GM21737 (cell line): Measurements from ENCODE around the gene HHATL.
"Not testable (repeated sequence)": the region's sequence is repeated elsewhere in the genome, so short reads cannot be mapped to it uniquely, and the experiment has no call there.

Experiments
- ATAC-seq: cut with Tn5 transposase; IDR thresholded peaks from one replicate; pipeline ENCODE4 v1.9.1; 2021; ENCODE audit warnings: mild to moderate bottlenecking, moderate library complexity; ENCODE audit not compliant: unreplicated experiment

Gene HHATL

GRCh38 chr3:42734263-42734860, 31.8 kb upstream of the HHATL start:
- no peak for ATAC-seq

DNA sequence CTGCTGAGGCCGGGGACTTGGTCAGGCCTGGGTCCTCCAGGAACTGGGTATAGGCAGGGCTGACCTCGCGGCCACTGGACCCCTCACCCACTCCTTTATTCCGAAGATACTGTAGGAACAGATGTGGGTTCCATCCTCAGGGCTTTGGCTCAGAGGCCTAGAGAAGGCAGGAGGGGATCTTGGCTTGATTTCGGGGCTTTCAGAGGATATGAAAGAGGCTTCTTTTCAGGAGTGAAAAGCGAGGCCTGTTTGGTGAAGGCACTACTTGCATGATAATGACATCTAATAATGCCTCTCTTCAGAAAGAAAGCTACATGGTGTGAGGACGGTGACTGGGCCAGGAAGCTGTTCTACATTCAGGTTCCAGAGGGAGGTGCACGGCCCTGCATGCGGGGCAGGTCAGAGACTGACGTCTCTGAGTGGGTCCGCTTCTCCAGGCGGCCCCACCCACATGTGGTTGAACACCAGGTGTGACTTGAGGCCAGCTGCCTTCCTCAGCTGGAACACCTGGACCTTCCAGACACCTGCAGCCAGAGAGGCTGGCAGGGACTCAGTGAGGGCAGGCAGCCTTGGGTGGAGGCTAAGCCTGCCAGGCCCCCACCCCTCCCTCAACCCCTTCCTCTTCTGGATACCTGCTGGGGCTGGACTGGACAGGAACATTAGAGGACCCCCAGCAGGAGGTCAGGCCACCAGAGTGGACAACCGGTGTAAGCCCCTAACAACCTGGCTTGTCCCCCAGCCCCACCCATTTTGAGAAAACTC, 31.1 kb upstream of the HHATL start:
- no peak for ATAC-seq

GRCh38 chr3:42732829-42733459, 30.3 kb upstream of the HHATL start:
- ATAC-seq: no peak

DNA sequence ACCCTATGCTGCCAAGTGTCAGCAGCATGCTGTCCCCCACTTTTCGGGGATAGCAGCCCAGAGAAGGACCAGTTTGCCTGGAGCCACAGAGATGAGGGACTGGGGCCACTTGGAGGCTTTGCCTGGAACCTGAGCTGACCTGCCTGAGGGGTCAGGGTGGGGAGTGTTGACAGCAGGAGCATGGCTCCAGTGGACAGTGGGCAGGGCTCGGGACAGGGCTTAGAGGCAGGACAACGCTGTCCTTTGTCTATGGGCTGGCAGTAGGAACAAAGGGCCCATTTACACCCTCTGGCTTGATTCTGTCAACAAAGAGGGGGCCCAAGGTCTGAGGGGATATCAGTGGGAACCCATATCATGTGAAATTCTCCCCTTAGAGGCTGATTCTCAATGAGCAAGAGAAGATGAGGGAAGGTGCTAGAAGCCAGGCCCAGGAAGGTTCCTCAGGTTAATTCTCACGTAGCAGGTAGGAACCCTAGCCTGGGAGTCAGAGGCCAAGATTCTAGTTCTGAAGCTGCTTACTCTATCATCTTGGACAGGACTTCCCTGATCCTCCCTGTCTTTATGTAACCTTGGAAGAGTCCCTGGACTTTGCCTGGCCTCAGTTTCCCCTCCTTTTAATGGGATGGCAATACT, 29.7 kb upstream of the HHATL start:
- ATAC-seq: no peak

DNA sequence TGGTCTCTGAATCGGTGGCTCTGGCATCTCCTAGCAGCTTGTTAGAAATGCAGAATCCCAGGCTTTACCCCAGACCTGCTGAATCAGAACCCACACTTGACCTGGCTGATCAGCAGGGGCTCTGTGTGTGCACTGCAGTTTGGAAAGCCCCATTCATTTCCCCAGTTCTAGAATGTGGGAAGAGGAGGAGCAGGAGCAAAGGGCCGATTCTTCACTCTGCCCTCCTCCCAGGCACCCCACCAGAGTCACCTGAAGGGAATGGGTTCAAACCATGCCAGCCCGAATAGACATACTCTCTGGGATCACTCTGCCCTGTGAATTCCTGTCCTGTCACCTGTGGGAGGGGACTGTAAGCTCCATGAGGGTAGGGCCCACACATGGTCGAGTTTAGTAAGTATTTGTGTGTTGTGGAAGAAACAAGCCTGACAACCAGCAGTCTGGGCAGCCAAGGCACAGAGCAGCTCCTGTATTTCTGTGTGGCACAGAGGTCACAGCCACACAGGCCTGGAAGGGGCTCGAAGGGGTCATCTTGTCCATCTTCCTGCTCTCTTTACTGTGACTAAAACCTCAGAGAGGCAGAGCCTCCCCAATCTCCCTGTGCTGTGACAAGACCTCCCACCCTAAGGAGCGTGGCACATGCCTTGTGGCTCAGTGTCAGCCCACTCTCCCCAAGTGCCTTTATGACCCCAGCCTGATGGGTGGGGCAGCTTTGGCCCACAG, 29.0 kb upstream of the HHATL start:
- no peak for ATAC-seq

GRCh38 chr3:42730706-42731420, 28.3 kb upstream of the HHATL start:
- no peak for ATAC-seq

GRCh38 chr3:42730294-42730693, 27.7 kb upstream of the HHATL start:
- ATAC-seq: no peak

DNA sequence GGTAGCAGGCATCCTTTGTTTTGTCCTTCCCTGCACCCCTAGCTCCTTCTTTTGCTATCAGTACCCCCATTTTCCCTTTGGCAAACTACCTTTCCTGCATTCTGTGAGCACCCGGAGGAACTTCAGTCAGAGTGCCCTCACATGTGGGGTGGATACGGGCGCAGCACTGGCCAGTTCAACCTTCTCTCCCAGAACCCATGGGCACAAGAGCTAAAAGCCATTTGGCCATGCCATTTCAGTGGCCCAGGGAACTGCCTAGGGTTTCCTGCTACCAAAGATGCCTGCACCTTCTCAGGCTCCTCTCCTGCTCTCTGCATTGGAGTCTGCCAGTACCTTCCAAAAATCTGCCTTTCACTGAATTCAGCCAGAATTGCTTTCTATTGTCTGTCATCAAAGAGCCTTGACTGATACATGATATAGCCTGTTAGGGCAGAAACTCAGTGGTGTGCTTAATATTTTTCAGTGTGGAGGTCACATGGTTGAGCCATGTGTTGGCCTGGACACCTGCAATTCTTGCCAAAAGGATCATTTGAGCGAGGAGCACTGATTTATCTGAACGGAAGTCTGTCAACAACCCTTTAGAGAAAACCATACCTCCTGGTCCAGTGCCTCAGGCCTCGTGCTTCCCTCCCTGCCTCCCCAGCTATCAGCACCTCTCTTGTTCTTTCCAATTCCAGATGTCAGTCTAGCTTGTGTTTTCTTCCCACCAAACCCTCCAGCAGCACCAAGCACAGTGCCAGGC, 27.0 kb upstream of the HHATL start:
- no peak for ATAC-seq

GRCh38 chr3:42728668-42729364, 26.2 kb upstream of the HHATL start:
- ATAC-seq: no peak

GRCh38 chr3:42728056-42728455, 25.5 kb upstream of the HHATL start:
- no peak for ATAC-seq

GRCh38 chr3:42725454-42725853, 22.9 kb upstream of the HHATL start:
- ATAC-seq: no peak

DNA sequence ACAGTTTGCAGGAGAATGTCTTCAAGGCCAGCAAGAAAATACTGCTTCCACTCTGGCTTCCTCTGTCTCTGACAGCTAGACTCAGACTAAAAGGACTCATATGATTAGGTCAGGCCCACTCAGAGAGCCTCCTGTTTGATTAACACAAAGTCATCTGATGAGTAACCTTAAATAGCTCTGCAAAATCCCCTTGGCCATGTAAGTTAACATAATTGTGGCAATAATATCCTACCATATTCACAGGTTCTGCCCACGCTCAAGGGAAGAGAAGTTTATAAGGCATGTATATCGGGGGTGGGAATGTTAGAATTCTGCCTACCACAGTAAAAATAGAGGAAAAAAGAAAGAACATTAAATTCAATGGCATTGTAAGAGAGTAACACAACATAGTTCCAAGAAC, 20.6 kb upstream of the HHATL start:
- ATAC-seq: no peak

DNA sequence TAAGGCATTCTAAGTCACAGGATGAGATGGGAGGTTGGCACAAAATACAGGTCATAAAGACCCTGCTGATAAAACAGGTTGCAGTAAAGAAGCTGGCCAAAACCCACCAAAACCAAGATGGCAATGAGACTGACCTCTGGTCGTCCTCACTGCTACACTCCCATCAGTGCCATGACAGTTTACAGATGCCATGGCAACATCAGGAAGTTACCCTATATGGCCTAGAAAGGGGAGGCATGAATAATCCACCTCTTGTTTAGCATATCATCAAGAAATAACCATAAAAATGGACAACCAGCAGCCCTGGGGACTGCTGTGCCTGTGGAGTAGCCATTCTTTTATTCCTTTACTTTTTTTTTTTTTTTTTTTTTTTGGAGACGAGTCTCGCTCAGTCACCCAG, 19.8 kb upstream of the HHATL start:
- ATAC-seq: not testable (repeated sequence)

GRCh38 chr3:42721690-42722089, 19.1 kb upstream of the HHATL start:
- ATAC-seq: no peak

GRCh38 chr3:42720126-42720525, 17.5 kb upstream of the HHATL start:
- no peak for ATAC-seq

- no peak for ATAC-seq
Observed at GRCh38 chr3:42719002-42719401, 16.4 kb upstream of the HHATL start.

- no peak for ATAC-seq
Observed at GRCh38 chr3:42718338-42718737, 15.7 kb upstream of the HHATL start.

DNA sequence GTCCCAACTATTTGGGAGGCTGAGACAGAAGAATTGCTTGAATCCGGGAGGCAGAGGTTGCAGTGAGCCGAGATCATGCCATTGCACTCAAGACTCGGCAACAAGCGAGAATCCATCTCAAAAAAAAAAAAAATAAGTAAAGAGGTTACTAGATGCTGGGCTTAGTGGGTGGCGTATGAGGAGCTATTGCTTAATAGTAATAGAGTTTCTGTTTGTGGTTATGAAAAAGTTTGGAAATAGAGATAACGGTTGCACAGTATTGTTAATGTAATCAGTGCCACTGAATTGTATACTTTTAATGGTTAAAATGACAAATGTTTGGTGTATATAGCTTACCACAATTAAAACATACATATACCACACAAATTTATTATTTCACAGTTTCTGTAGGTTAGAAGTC, 14.7 kb upstream of the HHATL start:
- no peak for ATAC-seq

DNA sequence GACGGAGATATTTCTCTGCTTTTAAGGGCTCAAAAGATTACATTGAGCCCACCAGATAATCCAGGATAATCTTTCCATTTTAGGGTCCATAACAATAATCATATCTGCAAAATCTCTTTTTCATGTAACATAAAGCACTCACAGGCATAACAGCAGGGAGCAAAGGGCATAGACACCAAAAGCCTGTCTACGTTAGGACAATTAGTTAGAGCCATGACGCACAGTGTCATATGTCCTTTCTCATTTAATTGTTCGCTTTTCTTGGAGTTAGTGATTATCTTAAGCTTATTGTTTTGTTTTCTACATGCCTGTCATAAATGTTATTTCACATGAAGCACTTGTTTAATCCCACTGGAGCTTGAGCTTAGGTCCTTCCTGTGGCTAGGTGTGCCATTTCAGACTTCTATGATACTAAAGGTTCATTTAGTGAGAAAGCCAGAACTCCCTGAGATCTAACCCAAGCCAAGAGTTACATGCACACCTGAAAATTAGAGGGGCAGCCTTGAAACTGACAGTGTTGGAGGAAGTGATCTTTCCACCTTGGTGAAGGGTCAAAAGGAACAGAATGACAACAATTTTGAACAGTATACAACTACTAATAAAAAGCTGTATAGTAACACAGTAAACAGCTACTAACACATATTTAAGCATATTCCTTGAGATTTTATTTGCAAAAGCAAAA, 11.7 kb upstream of the HHATL start:
- no peak for ATAC-seq
